Gastrocnemius medialis (tissue), 4 donors: ENCODE measurements around the gene GPR158.

Experiments
- CTCF ChIP-seq, 5 experiments: fragments of 450-650 bp in 3 of 5; fragments of 200-600 bp in 2 of 5; sonication (generic) in 2 of 5; IDR thresholded peaks in 4 of 5; conservative IDR thresholded peaks in 1 of 5; 1 replicate in 4 of 5; 2 replicates in 1 of 5; pipeline ENCODE4 v1.5.1; 2016 to 2019; ENCODE audit warnings: antibody characterized with exemption in 5 of 5, mild to moderate bottlenecking in 3 of 5, moderate library complexity in 3 of 5
- POLR2A ChIP-seq, 2 donors: fragments of 450-650 bp; IDR thresholded peaks; one replicate each; pipeline ENCODE4 v1.6.1; 2017; ENCODE audit warnings: antibody characterized with exemption in 2 of 2, mild to moderate bottlenecking in 2 of 2, moderate library complexity in 2 of 2

GRCh38 chr10:25198151-25198550 lies 23.4 kb downstream of the GPR158 start:
- no peak for TF ChIP-seq CTCF (IDR thresholded peaks at IDR 0.05 in 4 of 5, conservative IDR thresholded peaks at IDR 0.05 in 1 of 5)
- no peak for TF ChIP-seq POLR2A (IDR thresholded peaks at IDR 0.05)
